HG03196 (cell line): ENCODE results near the gene FAM107A.
"Not testable (repeated sequence)": the region's sequence is repeated elsewhere in the genome, so short reads cannot be mapped to it uniquely, and the experiment has no call there.

Experiments used
- ATAC-seq: cut with Tn5 transposase; IDR thresholded peaks from one replicate; pipeline ENCODE4 v1.9.1; 2021; ENCODE audit not compliant: unreplicated experiment

Gene FAM107A

GRCh38 chr3:58537412-58538301, 39.5 kb downstream of the FAM107A start:
- ATAC-seq: no peak

DNA sequence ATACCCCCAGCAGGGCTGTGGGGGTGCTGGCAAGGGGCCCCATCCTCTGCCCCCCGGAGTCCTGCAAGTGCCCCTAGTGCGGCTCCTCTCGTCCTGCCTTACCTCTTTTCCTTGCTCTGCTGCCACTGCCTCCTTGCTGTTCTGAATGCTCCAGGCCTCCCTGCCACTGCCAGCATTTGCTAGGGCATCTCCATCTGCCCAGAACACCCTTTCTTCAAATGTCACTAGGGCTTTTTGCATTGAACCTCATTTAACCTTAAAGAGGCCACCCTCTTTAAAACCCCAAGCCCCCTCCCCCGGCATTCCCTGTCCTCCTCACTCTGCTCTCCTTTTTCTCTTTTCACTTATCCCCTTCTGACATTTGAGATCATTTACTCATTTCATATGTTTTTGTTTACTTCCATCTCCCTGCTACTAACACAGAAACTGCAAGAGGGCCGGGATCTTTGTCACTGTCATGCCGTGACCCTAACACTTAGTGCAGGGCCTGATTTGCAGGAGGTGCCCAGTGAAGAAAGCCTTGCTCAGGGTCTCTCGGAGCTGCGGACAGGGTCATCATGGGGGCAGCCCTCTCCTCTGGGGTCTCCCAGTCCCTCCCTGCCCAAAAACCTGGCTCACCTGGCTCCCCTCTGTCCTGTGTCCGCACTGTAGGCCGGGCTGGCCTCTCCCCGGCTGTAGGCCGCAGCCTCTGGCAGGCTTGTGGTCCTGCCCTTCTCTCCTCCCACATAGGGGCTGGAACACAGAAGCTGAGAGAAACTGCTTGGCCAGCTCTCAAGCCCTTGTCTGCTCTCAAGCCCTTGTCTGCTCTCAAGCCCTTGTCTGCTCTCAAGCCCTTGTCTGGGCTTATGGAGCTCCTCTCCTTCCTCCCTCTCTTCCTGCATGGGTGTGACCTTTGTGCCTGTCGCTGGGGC, 40.4 kb downstream of the FAM107A start, which contains the start of gene ACOX2:
TSS of gene ACOX2 (minus strand) at position 690 of the 911 bp plus-strand sequence. CDS start 2,084 bp downstream, outside the sequence.
- ATAC-seq: no peak

- no peak for ATAC-seq
These were observed 41.4 kb downstream of the FAM107A start for GRCh38 chr3:58535531-58536500.

GRCh38 chr3:58534592-58535494, 42.3 kb downstream of the FAM107A start:
- no peak for ATAC-seq

DNA sequence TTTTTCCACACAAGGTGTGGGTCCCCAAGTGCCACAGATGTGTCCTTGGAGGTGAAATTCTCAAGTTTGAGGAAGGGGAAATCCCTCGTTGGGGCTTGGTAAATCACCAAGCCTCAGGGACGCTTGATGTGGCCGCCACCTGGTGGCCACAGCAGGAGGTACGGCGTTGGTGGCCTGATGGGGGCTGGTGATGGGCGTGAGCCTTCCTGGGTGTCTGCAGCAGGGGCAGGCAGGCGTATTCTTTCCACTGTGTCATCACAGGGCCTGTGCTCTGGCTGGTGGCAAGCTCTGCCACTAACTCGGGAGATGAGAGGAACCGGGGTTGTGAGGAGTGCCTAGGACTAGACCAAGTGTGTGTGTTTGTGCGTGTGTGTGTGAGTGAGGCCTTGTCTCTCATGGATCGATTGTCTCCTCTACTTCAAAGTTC, 44.4 kb downstream of the FAM107A start:
- peak; percentile 82 for ATAC-seq

DNA sequence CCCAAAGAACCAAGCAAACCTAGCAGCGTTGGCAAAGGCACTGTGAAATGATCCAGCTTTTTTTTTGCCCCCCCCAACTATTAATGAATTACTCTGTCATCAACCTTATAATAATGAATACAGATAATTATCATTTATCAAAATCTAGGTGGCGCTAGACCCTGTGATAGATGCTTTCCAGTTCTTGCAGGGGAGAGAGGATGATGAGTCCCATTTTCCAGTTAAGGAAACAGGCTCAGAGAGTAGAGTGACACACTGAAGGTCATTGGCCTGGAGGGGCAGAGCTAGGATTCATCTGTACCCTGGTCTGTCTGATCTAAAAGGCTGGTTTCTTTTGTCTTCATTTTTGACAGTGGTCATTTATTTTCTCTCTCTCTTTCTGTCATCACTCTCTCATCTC, 45.2 kb downstream of the FAM107A start:
- ATAC-seq: no peak

DNA sequence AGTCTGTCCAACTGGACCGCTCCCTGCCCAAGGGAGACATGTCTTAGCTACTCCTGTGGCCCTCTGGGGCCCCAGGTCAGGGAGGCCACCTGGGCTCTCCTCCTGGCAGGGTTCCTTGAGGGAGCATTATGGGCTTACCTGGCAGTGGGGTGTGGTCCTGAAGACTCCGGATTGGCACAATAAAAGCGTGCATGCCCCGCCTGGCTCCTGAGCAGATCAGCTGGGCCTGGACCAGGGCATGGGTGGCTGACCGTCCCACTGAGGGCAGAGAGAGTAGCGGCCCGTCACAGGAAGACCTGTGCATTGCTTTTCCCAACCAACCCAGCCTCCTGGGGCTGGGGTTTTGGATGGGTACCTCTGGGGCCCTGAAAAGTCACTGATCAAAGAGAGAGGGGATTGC, 45.6 kb downstream of the FAM107A start:
- no peak for ATAC-seq

DNA sequence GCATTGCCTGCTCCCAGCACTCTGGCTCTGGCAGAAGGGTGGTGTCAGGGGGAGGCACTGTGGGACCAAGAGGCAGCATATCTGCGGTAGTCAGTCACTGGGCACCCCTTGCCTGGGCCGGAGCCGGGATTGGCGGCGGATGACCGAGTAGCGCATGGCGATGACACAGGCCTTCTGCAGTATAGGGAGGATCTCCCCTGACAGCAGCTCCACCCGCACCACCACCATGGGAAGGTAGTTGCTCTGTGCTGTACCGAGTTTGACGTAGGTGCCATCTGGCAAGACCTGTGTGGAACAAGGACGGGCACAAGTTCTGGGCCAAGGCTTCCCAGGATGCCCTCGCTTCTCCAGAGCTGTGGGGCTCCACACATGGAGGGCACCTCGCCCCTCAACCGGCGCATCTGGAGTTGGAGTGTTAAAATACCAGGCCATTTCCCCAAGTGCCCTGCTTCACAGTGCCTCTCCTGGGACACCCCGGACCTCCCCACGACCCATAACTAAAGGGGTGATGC, 46.8 kb downstream of the FAM107A start:
- ATAC-seq: no peak

- ATAC-seq: no peak
These were observed 47.5 kb downstream of the FAM107A start for GRCh38 chr3:58529516-58530353.

DNA sequence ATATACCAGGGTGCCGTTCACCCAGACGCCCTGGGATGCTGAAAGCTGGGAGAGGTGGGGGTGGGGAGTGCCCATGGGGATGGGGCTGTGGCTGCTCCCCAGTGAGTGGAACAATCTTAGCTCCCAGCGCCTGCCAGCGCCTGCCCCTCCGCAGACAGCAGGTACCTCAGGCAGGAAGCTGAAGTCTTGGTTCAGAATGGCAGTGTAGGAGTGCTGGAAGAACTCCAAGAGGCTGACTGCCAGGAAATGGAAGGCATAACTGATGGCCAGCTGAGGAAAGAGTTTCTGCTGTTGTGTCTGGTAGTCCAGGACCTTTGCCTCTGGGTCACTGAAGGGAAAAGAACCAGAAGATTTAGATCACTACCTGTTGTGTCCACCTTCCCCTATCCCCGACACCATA, 48.6 kb downstream of the FAM107A start:
- ATAC-seq: no peak

DNA sequence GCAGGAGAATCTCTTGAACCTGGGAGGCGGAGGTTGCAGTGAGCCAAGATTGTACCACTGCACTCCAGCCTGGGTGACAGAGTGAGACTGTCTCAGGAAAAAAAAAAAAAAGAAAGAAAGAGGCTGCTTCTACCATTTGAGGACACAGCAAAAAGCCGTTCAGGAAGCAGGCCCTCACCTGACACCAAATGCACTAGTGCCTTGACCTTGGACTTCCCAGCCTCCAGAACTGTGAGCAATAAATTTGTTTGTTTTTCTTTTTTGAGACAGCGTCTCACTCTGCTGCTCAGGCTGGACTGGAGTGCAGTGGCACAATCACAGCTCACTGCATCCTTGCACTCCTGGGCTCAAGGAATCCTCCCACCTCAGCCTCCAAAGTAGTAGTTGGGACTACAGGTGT, 49.8 kb downstream of the FAM107A start:
- ATAC-seq: not testable (repeated sequence)

DNA sequence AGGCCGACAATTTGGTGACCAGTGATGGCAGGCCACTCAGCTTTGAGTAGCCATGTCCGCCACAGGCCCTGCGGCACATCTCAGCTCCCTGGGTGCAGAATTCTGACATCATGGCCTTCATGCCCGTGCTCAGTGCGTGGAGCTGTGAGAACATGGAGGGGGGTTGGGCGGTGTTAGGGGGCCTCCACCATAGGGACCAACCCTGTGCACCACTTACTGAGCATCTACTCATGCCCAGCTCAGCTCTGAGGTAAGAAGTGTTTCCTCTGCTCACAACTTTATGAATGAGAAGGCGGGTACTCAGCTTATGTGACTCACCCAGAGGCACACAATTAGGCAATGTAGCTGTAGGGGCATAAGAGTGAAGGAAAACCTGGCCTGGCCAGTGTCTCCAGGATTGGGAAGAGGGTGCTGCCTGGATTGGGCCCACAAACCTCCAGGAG, 50.7 kb downstream of the FAM107A start:
- no peak for ATAC-seq

- ATAC-seq: no peak
These were observed 52.8 kb downstream of the FAM107A start for GRCh38 chr3:58524326-58524888.

DNA sequence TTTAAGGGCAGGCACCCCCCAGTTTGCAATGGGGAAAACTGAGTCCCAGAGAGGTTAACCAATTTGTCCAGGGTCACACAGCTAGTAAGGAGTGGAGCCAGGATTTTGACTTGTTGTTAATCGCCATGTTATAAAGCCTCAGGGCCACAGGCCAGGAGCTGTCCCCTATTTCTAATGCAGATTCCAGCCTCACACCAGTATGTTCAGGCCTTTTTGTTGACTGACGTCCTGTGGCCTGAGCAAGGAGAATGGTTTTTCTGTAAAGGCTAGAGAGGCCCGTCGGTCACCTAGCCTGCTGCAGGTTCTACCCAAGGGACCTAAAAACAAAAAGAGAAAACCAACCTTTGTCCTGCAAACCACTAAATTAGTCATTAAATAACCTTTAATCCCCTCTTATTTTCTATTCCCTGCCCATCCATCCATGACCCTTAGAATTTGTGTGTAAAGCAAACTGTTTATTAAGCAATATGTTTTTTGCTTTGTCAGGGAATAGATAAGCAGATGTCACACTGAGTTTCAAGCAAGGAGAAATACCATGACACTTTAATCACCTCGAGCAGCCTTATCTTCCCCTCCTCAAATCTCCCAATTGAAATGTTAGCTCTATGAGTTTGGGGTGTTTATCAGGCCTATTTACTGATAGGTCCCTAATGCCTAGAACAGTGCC, 54.3 kb downstream of the FAM107A start:
- no peak for ATAC-seq

- ATAC-seq: no peak
These were observed 55.1 kb downstream of the FAM107A start for GRCh38 chr3:58521917-58522631.

GRCh38 chr3:58521336-58521670, 55.9 kb downstream of the FAM107A start:
- no peak for ATAC-seq
